HG03457 (cell line): ENCODE measurements around the gene ULK4.
"Not testable (repeated sequence)": the region's sequence is repeated elsewhere in the genome, so short reads cannot be mapped to it uniquely, and the experiment has no call there.

Experiments
- ATAC-seq: cut with Tn5 transposase; IDR thresholded peaks from one replicate; pipeline ENCODE4 v1.9.1; 2021; ENCODE audit warnings: moderate number of reproducible peaks; ENCODE audit not compliant: unreplicated experiment

Gene ULK4

DNA sequence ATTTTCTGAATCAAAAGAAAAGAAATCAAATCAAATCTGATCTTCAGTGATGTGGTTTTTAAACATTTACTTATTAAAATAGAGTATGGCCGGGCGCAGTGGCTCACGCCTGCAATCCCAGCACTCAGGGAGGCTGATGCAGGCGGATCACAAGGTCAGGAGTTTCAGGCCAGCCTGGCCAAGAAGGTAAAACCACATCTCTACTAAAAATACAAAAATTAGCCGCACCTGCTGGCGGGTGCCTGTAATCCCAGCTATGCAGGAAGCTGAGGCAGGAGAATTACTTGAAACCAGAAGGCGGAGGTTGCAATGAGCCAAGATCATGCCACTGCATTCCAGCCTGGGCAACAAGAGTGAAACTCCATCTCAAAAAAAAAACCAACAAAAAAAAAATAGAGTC lies 169.1 kb downstream of the ULK4 start:
- ATAC-seq = no peak

DNA sequence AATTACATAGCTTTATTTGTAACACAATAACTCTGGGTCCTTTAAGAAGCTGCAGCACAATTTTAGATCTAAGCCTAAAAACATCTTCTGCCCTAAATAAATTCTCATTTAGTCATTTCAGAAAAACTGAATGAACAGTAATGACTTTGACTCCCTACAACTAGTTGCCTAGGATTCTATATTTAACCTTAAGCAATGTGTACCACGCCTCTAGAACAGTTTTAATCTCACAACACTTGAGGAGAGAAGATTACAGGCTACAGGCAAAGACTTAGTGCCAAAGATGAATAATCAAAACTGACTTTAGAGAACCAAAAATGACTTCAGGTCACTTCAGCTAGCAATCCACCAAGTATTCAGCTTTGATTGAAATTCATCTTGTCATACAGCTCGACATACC lies 192.8 kb downstream of the ULK4 start:
- no peak for ATAC-seq

DNA sequence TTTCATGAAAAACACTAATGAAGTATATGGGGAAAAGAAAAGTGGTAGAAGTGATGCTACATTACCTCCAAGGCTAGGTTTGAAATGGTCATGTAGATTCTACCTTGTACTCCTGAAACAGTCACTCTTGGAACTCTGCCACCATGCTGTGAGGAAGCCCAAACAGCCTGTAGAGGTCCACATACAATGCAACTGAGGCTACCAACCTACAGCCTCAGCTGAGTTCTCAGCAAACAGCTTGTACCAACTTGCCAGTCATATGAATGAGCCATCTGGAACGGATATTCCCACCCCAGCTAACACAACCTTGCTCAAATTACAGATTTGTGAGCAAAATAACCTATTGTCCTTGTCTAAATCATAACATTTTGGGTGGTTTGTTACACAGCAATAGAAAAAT lies 193.5 kb downstream of the ULK4 start:
- no peak for ATAC-seq

DNA sequence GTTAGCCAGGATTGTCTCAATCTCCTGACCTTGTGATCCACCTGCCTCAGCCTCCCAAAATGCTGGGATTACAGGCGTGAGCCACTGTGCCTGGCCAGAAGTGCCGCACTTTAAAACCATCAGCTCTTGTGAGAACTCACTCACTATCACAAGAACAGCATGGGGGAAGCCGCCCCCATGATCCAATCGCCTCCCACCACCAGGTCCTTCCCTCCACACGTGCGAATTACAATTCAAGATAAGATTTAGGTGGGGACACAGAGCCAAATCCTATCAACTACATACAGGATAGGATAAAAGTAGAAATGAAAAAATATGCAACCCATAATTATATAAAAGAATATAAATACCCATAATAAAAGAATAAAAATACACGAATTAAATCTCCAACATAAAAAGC lies 199.0 kb downstream of the ULK4 start:
- not testable (repeated sequence) for ATAC-seq

DNA sequence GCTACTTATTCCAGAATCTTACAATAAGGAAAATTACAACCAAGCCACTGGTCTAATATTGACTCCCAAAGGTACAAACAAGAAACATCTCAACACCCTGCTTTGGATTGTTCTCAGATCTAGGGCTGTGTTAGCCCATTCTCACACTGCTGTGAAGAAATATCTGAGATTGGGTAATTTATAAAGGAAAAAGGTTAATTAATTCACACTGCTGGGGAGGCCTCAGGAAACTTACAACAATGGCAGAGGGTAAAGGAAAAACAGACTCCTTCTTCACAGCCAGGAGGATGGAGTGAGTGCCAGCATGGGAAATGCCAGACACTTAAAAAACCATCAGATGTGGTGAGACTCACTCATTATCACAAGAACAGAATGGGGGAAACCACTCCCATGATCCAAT lies 208.3 kb downstream of the ULK4 start:
- ATAC-seq = no peak

DNA sequence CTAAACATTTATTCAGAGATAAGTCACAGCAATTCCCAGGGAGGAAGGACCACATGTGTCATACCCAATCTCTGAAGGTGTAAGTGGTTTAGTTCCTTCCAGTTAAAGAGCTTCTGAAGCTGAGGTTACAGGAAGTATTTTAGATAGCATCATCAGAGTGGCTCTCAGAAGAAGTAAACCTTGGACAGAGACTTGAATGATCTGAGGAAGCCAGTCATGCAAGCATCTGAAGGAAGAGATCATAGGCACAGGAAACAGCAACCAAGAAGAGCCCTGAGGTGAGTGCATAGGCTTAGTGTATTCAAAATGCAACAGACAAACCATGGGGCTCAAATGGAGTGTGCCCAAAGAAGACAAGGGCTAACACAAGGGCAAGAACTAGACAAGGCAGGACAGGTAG lies 210.3 kb downstream of the ULK4 start:
- ATAC-seq = no peak

DNA sequence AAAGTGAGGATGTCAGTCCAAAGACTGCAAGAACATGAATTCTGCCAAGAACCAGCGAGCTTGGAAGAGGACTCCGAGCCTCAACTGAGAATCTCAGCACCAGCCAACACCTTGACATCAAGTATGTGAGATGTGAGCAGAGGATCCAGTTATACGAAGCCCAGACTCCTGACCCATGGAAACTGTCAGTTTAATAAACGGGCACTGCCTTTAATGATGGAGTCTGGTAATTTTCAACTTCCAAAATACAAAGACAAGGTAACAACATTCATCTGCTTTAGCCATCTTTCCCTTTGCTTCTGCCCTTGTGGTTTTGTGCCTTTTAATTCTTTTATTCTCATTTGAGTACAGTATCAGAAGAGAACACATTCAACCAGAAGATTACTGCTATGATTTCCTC lies 211.9 kb downstream of the ULK4 start:
- ATAC-seq = no peak

DNA sequence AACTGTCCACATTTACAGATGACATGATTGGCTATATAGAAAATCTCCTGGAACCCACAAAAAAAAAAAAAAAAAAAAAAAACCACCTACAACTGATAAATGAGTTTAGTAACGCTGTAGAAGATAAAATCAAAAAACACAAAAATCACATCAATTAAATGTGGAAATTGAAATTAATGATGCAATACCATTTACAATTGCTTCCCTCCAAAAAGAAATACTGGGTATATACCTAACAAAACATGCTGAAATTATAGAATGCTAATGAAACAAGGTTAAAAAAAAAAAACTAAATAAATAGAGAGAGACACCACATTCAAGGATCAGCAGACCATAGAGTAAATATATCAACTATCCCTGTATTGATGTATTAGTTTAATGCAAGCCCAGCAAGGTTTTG lies 215.7 kb downstream of the ULK4 start:
- no peak for ATAC-seq

DNA sequence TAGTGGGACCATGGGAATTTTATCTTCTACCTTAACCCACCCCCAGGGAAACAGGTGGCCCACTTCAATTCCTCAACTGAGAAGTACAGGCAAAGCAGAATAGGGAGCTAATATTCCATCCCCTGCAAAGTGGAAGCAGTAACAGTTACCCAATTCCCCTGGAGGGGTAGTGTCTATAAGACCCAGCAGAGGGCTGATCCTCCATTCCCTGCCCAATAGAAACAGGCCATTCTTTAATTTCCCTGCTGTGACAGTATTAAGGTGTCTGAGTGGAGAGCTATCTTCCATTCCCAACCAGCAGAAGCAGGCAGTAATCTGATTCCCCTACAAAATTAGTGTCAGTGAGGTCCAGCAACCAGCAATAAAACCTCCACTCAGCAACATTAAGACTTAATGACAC lies 219.8 kb downstream of the ULK4 start:
- ATAC-seq = no peak

DNA sequence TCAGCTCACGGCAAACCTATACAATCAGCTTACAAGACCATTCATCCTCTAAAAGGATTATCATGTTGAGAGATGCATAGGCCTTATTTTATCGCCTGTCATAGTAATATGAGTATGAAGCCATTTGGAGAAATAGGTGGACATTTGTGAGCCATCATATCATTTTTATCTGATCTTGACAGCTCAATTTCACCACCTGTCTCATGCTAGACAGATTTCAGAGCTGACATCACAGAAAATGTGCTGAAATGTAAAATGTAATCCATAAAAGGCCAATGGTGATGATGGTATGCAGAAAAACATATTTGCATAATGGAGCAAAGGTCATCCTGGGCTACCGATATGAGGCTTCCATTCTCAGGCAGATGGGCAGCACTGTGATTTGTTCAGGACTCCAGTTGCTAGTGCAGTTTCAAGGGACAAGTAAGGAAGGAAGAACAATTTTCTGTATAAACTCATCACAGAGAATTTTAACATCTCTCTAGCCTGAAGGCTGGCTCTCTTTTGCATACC lies 221.5 kb downstream of the ULK4 start:
- ATAC-seq = no peak

DNA sequence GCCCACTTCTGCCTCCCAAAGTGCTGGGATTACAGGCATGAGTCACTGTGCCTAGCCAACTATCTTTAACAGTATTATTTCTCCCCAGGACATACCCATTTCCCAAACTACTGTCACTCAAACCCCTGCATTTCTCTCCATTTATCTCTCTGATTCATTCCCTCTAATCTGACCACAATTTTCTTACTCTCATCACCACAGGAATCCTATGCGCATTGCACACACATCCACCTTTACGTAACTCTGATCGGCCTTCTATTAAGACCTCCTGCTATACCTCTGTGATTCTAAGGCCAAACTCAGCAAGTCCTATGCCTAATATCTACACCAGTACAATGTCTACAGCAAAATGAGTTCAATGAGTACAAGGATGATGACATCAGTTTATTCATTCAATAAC lies 235.0 kb downstream of the ULK4 start:
- ATAC-seq = no peak

DNA sequence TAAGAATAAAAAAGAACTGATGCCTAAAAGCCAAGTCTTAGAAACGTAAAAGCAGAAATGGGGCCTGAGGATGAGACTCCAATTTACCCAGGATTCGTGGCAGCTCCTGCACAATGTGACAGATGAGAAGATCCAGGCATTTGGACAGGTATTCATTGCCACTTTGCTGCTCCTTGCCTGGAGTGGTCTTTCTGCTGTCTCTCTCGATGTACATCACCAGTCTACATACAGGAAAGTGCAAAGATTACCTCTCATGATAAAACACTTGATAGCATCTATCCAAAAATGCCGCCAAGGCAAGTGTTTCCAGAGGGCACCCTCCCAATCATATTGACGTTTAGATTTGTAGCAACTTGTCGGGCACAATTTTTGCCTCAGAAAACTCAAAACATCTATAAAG lies 244.3 kb downstream of the ULK4 start:
- no peak for ATAC-seq

DNA sequence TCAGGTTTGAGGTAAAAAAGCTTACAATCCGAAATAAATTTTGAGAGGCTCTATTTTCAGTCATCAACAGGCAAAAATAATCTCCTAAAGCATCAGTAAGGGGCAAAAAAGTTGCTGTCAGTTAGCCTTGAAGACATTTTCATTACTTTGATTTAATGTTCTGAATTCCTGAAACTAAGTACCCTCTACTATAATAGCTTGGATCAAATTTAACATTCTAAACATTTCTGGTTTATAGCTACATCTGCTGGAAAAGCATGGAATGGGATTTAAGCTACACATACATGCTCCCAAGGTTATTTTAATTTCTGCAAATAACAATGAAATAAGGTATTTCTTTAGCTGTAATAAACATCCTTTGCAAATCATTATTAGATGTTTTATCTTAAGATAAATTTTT lies 245.4 kb downstream of the ULK4 start:
- no peak for ATAC-seq

DNA sequence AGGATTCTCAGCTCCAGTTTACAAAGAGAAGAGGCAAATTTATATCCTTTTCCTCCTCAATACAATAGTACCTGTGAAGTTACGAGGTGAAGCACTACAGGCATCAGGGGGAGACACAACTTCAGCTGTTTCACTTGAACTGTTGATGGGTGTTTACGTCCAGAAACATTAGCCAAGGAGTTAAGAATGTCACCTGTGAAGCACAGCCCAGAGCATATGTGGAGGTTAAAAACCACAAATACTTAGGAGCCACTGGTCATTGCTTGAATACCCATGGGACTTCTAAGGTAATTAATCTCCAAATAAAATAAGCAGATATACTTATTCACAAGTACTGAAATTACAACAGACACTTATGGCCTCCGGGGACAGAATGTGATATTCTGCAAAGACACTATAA lies 246.5 kb downstream of the ULK4 start:
- no peak for ATAC-seq

DNA sequence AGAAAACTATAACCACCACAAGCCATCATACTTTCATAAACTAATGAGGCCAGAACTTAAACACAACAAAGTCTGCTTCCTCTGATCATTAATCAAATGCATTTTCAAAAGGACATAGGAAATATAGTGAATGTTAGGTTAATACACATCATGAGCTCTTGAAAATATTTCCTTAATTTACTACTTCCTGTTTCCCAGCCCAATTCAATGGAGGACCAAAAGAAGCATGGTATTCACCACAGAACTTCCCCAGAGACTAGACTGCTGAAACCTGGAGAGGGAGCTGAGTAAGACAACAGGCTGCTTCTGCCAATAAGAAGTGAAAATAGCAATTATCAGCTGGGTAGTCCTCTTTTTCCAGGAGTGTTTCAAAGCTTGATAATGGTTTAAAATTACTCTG lies 250.3 kb downstream of the ULK4 start:
- ATAC-seq = no peak

DNA sequence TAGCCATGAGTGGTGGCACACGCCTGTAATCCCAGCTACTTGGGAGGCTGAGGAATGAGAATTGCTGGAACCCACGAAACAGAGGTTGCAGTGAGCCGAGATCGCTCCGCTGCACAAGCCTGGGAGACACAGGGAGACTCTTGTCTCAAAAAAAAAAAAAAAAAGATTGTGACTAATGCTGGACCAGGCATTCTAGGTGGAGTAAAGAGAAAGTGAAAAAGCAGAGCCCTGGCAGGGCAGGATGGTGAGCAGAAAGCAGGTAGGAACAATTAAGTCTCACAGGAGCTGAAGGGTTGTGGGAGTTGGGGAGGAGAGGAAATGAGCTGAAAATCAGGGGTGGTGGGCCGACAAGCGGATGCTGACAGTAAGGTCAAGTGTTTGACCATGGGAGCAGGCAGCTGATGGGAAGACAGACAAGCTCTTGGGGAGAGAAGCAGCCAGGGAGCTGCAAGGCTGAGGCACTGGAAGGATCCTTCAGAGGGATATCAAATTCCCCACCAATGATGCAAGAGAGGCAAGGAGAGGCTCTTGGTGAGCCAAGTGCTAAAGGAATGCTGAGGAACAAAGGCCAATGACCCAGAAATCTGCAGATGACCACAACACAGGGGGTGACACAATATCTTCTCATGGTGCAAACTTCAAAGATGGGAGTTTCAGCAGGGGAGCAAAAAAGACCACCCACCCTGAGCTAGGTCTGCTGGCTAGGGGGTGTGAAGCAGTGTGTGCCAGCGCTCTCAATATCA lies 251.1 kb downstream of the ULK4 start:
- ATAC-seq = no peak

DNA sequence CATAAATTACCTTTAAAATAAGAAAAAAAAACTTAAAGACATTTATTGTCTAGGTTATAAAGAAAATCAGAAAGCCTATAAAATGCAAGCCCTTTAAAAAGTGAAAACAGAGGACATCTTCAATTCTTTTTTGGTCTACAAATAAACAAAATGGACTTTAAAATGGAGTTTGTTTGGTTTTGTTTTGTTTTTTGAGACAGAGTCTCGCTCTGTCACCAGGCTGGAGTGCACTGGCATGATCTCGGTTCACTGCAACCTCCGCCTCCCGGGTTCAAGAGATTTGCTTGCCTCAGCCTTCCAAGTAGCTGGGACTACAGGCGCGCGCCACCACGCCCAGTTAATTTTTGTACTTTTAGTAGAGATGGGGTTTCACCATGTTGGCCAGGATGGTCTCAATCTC lies 252.7 kb downstream of the ULK4 start:
- ATAC-seq = not testable (repeated sequence)

DNA sequence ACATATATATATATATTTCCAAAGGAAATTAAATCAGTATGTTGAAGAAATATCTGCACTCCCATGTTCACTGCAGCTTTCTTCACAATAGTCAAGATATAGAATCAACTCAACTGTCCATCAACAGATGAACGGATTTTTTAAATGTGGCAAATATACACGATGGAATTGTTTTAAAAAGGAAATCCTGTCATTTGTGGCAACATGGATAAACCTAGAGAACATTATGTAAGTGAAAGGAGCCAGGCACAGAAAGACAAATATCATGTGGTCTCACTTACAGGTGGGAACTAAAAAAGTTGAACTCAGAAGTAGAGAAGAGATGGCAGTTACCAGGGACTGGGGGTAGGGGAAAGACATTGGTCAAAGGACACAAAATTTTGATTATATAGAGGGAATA lies 253.7 kb downstream of the ULK4 start:
- ATAC-seq = no peak

DNA sequence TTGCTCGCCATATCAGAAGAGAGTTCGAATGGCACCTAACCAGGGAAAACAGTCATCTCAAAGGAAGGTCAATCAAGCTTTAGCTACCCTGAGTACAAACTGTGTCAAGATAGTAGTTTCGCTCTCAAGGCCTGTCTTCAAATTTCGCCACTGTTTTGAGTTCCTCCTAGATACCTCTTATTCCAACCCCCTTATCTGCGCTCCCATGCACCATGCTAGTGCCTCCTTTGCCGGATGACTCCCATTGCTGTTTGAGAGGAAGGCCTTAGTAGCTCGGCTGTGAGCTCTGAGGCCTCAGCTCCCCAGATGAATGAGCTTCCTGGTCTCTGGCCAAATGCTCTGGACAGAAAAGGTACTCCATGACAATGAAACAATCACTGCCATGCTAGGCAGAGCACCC lies 256.0 kb downstream of the ULK4 start:
- no peak for ATAC-seq

DNA sequence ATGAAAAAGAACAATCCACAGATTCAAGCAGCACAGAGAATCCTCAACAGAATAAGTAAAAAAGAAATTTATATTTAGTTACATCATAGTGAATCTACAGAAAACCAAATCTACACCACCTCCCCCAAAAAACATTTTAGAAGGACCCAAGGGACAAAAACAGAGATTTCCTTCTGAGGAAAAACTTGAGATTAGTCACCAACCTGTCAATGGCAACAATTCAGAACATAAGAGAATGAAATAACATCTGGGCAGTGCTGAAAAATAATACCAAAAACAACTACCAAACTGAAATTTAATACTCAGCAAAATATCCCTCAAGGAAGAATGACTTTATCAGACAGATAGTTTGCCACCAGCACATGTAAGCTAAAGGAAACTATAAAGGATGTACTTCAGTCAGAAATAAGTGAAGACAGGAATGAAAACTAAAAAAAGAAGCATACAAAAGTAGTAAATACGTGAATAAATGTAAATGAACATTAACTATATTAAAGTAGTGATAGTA lies 260.7 kb downstream of the ULK4 start:
- no peak for ATAC-seq

DNA sequence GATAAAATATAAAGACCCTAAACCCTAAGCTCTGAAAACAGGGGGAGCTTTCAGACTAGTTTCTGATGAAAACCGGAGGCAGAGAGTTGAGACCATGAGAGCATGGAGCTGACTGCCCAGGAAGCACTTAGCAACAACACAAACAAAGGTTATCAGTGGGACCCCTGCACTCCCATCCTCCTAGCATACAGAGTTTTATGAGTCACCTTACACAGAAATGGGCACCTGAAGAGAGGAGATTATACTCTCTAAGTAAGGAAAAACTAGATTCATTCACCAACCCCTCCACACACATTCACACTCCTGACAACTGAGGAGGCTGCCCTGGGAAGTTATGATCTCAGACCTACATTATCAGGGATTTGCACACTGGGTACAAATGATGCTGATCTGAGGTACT lies 261.7 kb downstream of the ULK4 start:
- ATAC-seq = no peak

DNA sequence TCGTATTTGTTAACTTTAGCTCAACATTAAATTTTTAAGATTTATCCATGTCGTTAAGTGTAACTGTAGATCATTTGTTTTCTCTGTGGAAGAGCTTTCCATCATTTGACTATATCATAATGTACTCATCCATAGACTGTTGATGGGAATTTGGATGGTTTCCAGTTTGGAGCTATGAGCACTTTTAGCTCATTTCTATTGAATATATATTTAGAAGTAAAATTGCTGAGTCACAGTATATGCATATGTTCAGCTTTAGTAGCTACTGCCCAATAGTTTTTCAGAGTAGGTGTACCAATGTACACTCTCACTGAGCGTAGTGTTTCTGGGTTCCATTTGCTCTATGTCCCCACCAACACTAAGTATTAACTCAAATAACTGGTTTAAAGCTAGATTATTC lies 263.0 kb downstream of the ULK4 start:
- no peak for ATAC-seq

DNA sequence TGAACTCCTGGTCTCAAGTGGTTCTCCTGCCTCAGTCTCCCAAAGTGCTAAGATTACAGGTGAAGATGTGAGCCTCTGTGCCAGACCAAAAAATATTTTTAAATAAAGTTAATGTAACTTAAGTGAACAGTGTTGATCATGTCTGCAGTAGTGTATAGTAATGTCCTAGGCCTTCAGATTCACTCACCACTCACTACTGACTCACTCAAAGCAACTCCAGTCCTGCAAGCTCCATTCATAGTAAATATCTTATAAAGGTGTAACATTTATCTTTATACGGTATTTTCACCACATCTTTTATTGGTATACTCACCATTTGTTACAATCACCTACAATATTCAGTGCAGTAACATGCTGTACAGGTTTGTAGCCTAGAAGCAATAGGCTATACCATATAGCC lies 264.2 kb downstream of the ULK4 start:
- no peak for ATAC-seq
